Measurements from ENCODE around the gene PARP11.

DNA sequence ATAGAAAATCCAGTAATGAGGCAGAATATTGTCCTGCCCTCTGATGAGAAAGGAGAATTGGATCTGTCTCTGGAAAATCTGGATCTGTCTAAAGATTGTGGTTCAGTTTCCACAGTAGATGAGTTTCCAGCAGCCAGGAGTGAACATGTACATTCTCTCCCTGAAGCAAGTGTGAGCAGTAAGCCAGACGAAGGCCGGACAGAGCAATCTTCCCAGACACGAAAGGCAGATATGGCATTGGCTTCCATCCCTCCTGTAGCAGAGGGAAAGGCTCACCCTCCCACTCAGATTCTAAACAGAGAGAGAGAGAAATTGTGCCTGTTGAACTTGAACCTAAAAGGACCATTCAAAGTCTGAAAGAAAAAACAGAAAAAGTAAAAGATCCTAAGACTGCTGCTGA, 31.4 kb downstream of the PARP11 start:
- TF ChIP-seq, protein P1, sequence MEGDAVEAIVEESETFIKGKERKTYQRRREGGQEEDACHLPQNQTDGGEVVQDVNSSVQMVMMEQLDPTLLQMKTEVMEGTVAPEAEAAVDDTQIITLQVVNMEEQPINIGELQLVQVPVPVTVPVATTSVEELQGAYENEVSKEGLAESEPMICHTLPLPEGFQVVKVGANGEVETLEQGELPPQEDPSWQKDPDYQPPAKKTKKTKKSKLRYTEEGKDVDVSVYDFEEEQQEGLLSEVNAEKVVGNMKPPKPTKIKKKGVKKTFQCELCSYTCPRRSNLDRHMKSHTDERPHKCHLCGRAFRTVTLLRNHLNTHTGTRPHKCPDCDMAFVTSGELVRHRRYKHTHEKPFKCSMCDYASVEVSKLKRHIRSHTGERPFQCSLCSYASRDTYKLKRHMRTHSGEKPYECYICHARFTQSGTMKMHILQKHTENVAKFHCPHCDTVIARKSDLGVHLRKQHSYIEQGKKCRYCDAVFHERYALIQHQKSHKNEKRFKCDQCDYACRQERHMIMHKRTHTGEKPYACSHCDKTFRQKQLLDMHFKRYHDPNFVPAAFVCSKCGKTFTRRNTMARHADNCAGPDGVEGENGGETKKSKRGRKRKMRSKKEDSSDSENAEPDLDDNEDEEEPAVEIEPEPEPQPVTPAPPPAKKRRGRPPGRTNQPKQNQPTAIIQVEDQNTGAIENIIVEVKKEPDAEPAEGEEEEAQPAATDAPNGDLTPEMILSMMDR (IDR thresholded peaks at IDR 0.05): no peak
- TF ChIP-seq POLR2A (IDR thresholded peaks at IDR 0.05): no peak
